GM12865 (cell line): ENCODE results near the gene FAM216B.
"Not testable (repeated sequence)": the region's sequence is repeated elsewhere in the genome, so short reads cannot be mapped to it uniquely, and the experiment has no call there.

Experiments
- DNase-seq: peaks from one replicate; pipeline ENCODE4 v3.0.0; 2010; ENCODE audit warnings: low read depth
- H3K4me3 ChIP-seq: 2 replicates; pipeline ENCODE4 v1.5.1; 2011; ENCODE audit warnings: mild to moderate bottlenecking, low read depth, low read length, control low read depth
- TF ChIP-seq, protein P1 (sequence below): IDR thresholded peaks from 2 replicates; pipeline ENCODE4 v1.5.1; 2011; ENCODE audit warnings: low read length, control low read depth, low read depth, inconsistent platforms; ENCODE audit not compliant: insufficient read depth; ENCODE audit errors: missing control alignments

The FAM216B gene

DNA sequence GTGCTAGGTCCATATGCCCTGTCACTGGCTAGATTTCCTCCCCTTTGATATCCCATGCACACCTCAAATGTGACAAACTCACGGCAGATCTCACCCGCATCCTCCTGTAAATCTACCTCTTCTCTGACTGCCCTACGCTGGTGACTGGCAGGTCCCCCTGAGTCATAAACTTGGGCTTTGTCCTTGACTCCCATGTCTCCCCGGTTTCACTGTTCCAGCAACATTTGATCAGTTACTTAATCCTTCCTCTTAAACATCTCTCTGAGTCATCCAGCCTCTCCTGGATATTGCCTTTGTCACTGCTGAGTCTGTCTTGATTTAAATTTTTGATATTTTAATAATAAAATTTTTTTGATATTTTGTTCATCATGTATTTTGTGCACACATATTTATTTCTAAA, 26.5 kb downstream of the FAM216B start:
- TF ChIP-seq, protein P1, sequence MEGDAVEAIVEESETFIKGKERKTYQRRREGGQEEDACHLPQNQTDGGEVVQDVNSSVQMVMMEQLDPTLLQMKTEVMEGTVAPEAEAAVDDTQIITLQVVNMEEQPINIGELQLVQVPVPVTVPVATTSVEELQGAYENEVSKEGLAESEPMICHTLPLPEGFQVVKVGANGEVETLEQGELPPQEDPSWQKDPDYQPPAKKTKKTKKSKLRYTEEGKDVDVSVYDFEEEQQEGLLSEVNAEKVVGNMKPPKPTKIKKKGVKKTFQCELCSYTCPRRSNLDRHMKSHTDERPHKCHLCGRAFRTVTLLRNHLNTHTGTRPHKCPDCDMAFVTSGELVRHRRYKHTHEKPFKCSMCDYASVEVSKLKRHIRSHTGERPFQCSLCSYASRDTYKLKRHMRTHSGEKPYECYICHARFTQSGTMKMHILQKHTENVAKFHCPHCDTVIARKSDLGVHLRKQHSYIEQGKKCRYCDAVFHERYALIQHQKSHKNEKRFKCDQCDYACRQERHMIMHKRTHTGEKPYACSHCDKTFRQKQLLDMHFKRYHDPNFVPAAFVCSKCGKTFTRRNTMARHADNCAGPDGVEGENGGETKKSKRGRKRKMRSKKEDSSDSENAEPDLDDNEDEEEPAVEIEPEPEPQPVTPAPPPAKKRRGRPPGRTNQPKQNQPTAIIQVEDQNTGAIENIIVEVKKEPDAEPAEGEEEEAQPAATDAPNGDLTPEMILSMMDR, result no peak
- no peak overlapping the region for H3K4me3 ChIP-seq
- DNase-seq, result no peak

DNA sequence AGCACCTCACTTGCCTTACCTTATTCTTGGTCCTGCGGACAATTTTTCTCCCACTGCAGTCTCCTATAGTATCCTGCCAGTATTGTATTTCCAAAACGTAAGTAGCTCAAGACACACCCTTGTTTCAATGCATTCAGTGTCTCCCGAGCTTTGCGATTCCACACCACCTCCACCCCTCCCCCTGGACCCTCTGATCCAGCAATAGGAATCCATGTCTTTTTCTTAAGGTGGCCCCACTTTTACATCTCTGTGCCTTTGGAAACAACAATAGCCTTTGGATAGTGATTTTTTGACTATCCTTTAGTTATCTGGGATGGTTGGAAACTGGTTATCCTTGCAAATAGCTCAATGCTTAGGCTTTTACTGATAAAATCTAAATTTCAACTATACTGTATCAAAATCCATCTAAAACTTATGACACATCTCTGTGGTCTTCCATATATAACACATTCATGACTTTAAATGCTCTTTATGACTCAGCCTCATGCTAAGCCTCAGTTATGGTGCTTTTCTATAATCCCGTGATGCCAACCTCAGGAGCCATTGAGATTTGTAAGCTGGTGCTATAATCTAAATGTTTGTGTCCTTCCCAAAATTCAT, 27.1 kb downstream of the FAM216B start:
- TF ChIP-seq, protein P1, result no peak
- no peak for DNase-seq
- no peak overlapping the region for H3K4me3 ChIP-seq

DNA sequence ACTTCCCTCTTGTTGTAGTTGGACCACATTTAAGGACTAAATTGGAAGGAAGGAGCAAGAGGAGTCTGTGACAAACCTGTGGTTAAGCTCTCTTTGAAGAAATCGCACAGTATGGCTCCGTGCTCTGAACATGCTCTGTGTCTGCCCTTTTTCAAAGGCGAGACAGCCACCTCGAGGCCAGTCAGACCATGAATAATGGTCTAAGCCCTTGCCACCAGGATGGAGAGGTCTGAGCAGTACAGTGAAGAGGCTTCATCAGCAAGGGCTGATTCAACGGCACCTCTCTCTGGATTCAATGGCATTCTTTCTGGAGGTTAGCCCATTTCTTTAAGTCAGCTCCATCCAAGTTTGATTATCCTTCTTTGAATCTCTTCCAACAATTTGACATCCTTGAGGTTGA, 30.9 kb downstream of the FAM216B start:
- no peak for DNase-seq
- TF ChIP-seq, protein P1, result no peak
- no peak overlapping the region for H3K4me3 ChIP-seq

DNA sequence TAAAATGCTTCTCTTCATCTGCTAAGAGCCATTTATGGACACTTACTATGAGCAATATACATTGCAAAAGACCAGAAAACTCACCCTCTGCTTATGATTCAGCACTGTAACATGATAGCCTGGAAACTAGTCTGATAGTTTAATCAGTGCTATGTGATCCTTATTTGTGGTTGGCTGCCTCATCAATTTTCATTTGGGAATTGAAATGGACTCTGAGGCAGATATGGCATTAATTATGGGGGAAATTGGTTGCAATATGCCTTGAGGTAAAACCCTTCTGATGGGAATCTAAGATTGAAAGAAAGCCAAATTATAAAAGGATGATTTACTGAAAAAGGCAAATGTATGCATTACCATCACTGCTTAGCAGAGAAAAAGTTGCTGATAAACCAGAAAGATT, 33.5 kb downstream of the FAM216B start:
- DNase-seq, result no peak
- no peak overlapping the region for H3K4me3 ChIP-seq
- TF ChIP-seq, protein P1, result no peak

DNA sequence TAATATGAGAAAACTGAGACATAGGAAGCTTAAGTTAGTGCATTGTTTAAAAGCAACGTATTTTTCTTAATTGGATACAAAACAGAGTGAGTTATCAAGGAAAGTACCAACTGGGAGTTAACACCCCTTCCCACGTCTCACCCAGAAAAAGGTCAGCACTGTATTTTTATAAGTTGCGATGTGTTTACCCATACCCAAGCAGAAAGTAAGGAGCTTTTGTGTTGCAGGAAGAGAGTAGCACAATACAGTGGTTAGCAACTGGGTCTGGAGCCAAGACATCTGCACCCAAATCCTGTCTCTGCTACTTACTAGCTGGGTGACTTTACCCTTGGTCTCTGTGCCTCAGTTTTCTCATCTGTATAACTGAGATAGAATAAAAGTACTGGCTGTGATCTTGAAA, 34.3 kb downstream of the FAM216B start:
- no peak overlapping the region for H3K4me3 ChIP-seq
- TF ChIP-seq, protein P1, result no peak

DNA sequence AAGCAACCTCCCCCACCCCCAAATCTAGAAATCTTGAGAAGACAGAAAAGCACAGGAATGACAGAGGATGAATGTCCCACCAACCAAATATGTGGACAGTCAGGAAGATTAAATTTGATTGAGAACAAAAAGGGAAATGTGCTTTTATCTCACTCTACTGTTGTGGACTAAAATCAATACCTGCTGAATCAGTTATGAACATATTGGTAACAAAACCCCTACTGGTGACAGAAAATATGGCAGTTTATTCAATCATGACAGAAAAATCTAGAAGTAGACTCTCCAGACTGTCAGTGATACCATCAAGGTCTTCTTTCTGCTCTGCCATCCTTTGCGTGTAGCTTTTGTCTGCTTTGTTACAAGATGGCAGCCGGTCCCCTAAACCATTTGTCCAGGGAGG, 35.2 kb downstream of the FAM216B start:
- no peak for DNase-seq
- no peak overlapping the region for H3K4me3 ChIP-seq
- TF ChIP-seq, protein P1, result no peak

More for the DNA sequence above, 34.3 kb downstream of the FAM216B start:
- no peak for DNase-seq

DNA sequence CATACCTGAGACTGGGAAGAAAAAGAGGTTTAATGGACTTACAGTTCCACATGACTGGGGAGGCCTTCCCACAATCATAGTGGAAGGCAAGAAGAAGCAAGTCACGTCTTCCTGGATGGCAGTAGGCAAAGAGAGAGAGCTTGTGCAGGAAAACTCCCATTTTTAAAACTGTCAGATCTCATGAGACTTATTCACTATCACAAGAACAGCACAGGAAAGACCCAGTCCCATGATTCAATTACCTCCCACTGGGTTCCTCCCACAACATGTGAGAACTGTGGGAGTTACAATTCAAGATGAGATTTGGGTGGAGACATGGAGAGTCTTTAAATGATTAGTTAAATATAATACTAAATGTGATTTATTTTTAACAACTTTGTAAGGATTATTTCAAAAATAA, 38.3 kb downstream of the FAM216B start:
- not testable (repeated sequence) for H3K4me3 ChIP-seq, DNase-seq
